Cardiac muscle cell (in vitro differentiated cells and primary cell): ENCODE data around the gene BNIP3. TPM values are rescaled to one million over a fixed set of nuclear protein-coding genes. Genes with fewer than 3 reads are reported as not detected.

Source experiments
- DNase-seq, 2 donors: peaks; one replicate each; pipeline versions ENCODE4 v3.0.0 to v3.0.0-alpha.2; 2010 to 2017; ENCODE audit warnings: low read depth in 1 of 2, low spot score in 1 of 2
- H3K27ac ChIP-seq: fragments of 200-600 bp; sonication (generic); 2 replicates; pipeline ENCODE4 v1.5.1; 2016
- H3K27me3 ChIP-seq: fragments of 200-600 bp; sonication (generic); 2 replicates; pipeline ENCODE4 v1.6.0; 2016; ENCODE audit warnings: control low read depth
- H3K36me3 ChIP-seq: fragments of 200-600 bp; sonication (generic); 2 replicates; pipeline ENCODE4 v1.5.1; 2016; ENCODE audit warnings: control low read depth
- H3K4me1 ChIP-seq: fragments of 200-600 bp; sonication (generic); 2 replicates; pipeline ENCODE4 v1.8.1; 2017; ENCODE audit warnings: low read depth, mild to moderate bottlenecking, mixed run types
- H3K4me3 ChIP-seq: fragments of 200-600 bp; sonication (generic); 2 replicates; pipeline ENCODE4 v1.5.1; 2016; ENCODE audit warnings: mild to moderate bottlenecking
- H3K9me3 ChIP-seq: fragments of 200-600 bp; sonication (generic); 2 replicates; pipeline ENCODE4 v1.5.1; 2017; ENCODE audit warnings: low read depth, mild to moderate bottlenecking, control low read depth
- CTCF ChIP-seq: IDR thresholded peaks from 2 replicates; pipeline ENCODE4 v1.5.1; 2012; ENCODE audit warnings: low read depth, mild to moderate bottlenecking, low read length
- polyA plus RNA-seq: library from polyadenylated mRNA; unstranded; fragments of >200 nt; fragmentation: Nextera tagmentation; extraction: Ambion mirVana; gene quantifications from 2 replicates; pipeline ENCODE4 v1.2.1, GENCODE V29; 2016
- total RNA-seq: library from RNA; depleted of rRNA; stranded (reverse); fragments of >200 nt; gene quantifications from 2 replicates; pipeline ENCODE4 v1.2.3, GENCODE V29; 2016

Gene BNIP3
- total and polyA plus RNA-seq, 2 experiments from 2014 or later, result 686 to 1,301 TPM

- Histone ChIP-seq H3K27ac (no peak overlapping the region), H3K4me3 (no peak overlapping the region), H3K4me1 (peaks cover 9% of the 10 kb centered on the region), H3K27me3 (no peaks in the 10 kb centered on the region), H3K36me3 (no peaks in the 10 kb centered on the region), H3K9me3 (peaks cover 2% of the 10 kb centered on the region)
- TF ChIP-seq CTCF, result no peak
- peak in 1 of 2 donors; percentile 68 for DNase-seq
Observed at GRCh38 chr10:131983780-131984179, 2.1 kb upstream of the BNIP3 start.

- peak overlapping the region; percentile 84 for H3K4me3 ChIP-seq
- no peak overlapping the region for H3K27ac ChIP-seq
- no peaks in the 10 kb centered on the region for H3K36me3 ChIP-seq
- H3K9me3 ChIP-seq, result peaks cover 2% of the 10 kb centered on the region
- H3K27me3 ChIP-seq, result no peaks in the 10 kb centered on the region
- no peak for DNase-seq
- H3K4me1 ChIP-seq, result peaks cover 17% of the 10 kb centered on the region
- TF ChIP-seq CTCF, result no peak
Observed at GRCh38 chr10:131982796-131983195, 1.1 kb upstream of the BNIP3 start.

GRCh38 chr10:131982185-131982756 is 548 bp upstream of the BNIP3 start:
- DNase-seq, result no peak
- no peak for TF ChIP-seq CTCF
- Histone ChIP-seq H3K36me3 (peaks cover 4% of the 10 kb centered on the region), H3K9me3 (peaks cover 2% of the 10 kb centered on the region), H3K4me3 (peak overlapping the region; percentile 84), H3K4me1 (peaks cover 22% of the 10 kb centered on the region), H3K27me3 (no peaks in the 10 kb centered on the region), H3K27ac (peak overlapping the region; percentile 56)

- Histone ChIP-seq H3K9me3 (peaks cover 1% of the 10 kb centered on the region), H3K36me3 (peaks cover 4% of the 10 kb centered on the region), H3K27me3 (no peaks in the 10 kb centered on the region), H3K27ac (peak overlapping the region; percentile 26), H3K4me3 (peak overlapping the region; percentile 97), H3K4me1 (peaks cover 36% of the 10 kb centered on the region)
- DNase-seq, result peak; percentile 34 to 46
- TF ChIP-seq CTCF, result peak; percentile 4
Observed at GRCh38 chr10:131980761-131981428, 828 bp downstream of the BNIP3 start.

GRCh38 chr10:131980321-131980720 is 1.4 kb downstream of the BNIP3 start:
- H3K36me3 ChIP-seq, result peaks cover 4% of the 10 kb centered on the region
- no peaks in the 10 kb centered on the region for H3K9me3 ChIP-seq
- peaks cover 41% of the 10 kb centered on the region for H3K4me1 ChIP-seq
- no peak for DNase-seq
- H3K27ac ChIP-seq, result no peak overlapping the region
- no peak for TF ChIP-seq CTCF
- H3K27me3 ChIP-seq, result no peaks in the 10 kb centered on the region
- H3K4me3 ChIP-seq, result peak overlapping the region; percentile 97
